ENCODE measurements around the gene EIF3L. TPM values are rescaled to one million over a fixed set of nuclear protein-coding genes. Genes with fewer than 3 reads are reported as not detected.

Gene EIF3L
- total RNA-seq, 1 donor from 2014 or later: 971 TPM

DNA sequence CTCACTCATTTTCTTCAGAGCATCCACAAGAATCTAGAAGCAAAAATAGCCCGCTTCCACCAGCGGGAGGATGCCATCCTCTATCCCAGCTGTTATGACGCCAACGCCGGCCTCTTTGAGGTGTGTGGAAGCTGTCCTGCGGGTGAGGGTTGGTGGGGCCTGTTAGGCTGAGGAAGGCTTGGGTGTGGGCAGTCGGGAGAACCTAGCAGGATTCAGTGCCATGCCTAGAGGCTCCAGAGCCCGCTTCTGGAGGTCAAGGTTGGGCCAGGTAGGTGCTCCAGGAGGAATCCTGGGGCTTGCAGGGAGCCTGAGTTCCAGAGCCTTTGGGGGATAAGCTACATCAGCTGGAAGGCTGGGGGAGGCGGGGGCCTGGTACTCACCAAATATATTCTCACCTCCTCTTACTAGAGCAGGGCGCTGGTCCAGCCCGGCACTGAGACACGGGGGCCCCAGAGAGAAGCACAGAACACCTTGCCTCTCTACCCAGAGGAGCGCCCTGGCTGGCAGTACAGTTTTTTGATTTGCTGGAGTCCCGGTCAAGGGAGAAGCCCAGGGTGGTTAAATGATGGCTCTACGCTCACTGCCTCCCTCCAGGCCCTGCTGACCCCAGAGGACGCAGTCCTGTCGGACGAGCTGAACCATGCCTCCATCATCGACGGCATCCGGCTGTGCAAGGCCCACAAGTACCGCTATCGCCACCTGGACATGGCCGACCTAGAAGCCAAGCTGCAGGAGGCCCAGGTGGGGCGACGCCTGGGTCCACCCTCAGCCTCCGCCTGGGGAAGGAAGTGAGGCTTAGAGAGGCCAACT, 36.1 kb upstream of the EIF3L start:
- Histone ChIP-seq H3K27ac (no peak overlapping the region), H4K20me1 (ENCODE audit: low read depth) (peaks cover 24% of the 10 kb centered on the region), H3K9ac (no peak overlapping the region), H3F3A (ENCODE audit: low read depth) (peaks cover 29% of the 10 kb centered on the region), H3K9me3 (ENCODE audit: low read depth) (no peaks in the 10 kb centered on the region), H3K36me3 (no peaks in the 10 kb centered on the region), H3K27me3 (peaks cover 15% of the 10 kb centered on the region), H3K79me2 (ENCODE audit: low read depth) (peaks cover 13% of the 10 kb centered on the region), H3K4me1 (peaks cover 13% of the 10 kb centered on the region), H2AFZ (replicated peaks) (no peak overlapping the region), H3K4me3 (no peak overlapping the region), H3K4me2 (no peak overlapping the region)
- Mint-ChIP-seq H3K36me3 (peaks cover 1% of the 10 kb centered on the region), H3K9me3 (no peaks in the 10 kb centered on the region), H3K4me3 (no peak overlapping the region), H3K27ac (no peak overlapping the region), H3K4me1 (peaks cover 12% of the 10 kb centered on the region), H3K27me3 (ENCODE audit: insufficient read depth, low read depth) (peaks cover 2% of the 10 kb centered on the region)
- DNase-seq (ENCODE audit: low spot score): no peak
- no peak for TF ChIP-seq EZH2phosphoT487 (IDR thresholded peaks at IDR 0.05)
- TF ChIP-seq, protein P1, sequence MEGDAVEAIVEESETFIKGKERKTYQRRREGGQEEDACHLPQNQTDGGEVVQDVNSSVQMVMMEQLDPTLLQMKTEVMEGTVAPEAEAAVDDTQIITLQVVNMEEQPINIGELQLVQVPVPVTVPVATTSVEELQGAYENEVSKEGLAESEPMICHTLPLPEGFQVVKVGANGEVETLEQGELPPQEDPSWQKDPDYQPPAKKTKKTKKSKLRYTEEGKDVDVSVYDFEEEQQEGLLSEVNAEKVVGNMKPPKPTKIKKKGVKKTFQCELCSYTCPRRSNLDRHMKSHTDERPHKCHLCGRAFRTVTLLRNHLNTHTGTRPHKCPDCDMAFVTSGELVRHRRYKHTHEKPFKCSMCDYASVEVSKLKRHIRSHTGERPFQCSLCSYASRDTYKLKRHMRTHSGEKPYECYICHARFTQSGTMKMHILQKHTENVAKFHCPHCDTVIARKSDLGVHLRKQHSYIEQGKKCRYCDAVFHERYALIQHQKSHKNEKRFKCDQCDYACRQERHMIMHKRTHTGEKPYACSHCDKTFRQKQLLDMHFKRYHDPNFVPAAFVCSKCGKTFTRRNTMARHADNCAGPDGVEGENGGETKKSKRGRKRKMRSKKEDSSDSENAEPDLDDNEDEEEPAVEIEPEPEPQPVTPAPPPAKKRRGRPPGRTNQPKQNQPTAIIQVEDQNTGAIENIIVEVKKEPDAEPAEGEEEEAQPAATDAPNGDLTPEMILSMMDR (IDR thresholded peaks at IDR 0.05): no peak
- no peak for TF ChIP-seq EZH2 (IDR thresholded peaks at IDR 0.05)

DNA sequence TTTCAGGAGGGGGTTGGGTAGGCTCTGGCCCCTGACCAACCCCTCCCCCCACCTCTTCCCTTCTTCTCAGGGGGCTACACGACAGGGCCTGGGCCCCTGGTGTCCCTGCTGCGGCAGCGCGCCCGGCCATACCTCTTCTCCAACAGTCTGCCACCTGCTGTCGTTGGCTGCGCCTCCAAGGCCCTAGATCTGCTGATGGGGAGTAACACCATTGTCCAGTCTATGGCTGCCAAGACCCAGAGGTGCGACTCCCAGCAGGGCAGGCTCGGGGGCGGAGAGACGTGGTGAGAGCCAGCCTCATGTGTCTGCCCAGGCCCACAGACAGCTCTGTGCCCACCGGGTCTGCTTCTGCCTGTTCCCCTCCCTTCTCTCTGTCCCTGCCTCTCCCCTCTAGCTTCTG, 33.6 kb upstream of the EIF3L start:
- no peak overlapping the region for H3K4me3 Mint-ChIP-seq
- peaks cover 1% of the 10 kb centered on the region for H3K36me3 Mint-ChIP-seq
- Histone ChIP-seq H3F3A (ENCODE audit: low read depth) (peaks cover 20% of the 10 kb centered on the region), H3K4me2 (no peak overlapping the region), H3K4me1 (peaks cover 14% of the 10 kb centered on the region), H3K36me3 (no peaks in the 10 kb centered on the region), H3K27ac (no peak overlapping the region), H4K20me1 (ENCODE audit: low read depth) (peaks cover 3% of the 10 kb centered on the region), H3K9me3 (ENCODE audit: low read depth) (no peaks in the 10 kb centered on the region), H2AFZ (replicated peaks) (no peak overlapping the region), H3K27me3 (peaks cover 30% of the 10 kb centered on the region), H3K9ac (no peak overlapping the region), H3K4me3 (no peak overlapping the region), H3K79me2 (ENCODE audit: low read depth) (no peaks in the 10 kb centered on the region)
- no peak for DNase-seq (ENCODE audit: low spot score)
- H3K4me1 Mint-ChIP-seq: peaks cover 17% of the 10 kb centered on the region
- peaks cover 9% of the 10 kb centered on the region for H3K27me3 Mint-ChIP-seq (ENCODE audit: insufficient read depth, low read depth)
- TF ChIP-seq, protein P1 (IDR thresholded peaks at IDR 0.05): no peak
- no peak for TF ChIP-seq EZH2phosphoT487 (IDR thresholded peaks at IDR 0.05)
- no peak for TF ChIP-seq EZH2 (IDR thresholded peaks at IDR 0.05)
- H3K9me3 Mint-ChIP-seq: no peaks in the 10 kb centered on the region
- no peak overlapping the region for H3K27ac Mint-ChIP-seq

DNA sequence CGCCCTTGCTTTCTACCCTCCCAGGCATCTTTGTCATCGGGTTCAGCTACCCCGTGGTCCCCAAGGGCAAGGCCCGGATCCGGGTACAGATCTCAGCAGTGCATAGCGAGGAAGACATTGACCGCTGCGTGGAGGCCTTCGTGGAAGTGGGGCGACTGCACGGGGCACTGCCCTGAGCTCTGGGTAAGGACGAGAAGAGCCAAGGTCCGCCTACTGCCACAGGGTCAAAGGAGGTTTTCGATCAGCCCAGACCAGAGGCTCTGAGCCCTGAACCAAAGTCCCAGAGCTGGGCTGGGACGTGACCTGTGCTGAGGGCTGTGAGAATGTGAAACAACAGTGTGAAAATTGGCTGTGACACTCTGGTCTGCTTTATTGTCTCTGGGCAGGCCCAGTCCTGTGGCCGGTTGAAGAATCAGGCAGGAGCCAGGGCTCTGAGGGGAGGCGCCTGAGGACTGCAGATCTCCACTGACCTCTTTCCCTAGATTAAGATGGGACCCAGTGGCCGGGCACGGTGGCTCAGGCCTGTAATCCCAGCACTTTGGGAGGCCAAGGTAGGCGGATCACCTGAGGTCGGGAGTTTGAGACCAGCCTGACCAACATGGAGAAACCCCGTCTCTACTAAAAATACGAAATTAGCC, 32.6 kb upstream of the EIF3L start:
- Histone ChIP-seq H3K79me2 (ENCODE audit: low read depth) (no peaks in the 10 kb centered on the region), H3K4me1 (peaks cover 14% of the 10 kb centered on the region), H3K27ac (no peak overlapping the region), H2AFZ (replicated peaks) (no peak overlapping the region), H3K4me3 (no peak overlapping the region), H3F3A (ENCODE audit: low read depth) (peaks cover 20% of the 10 kb centered on the region), H3K9ac (no peak overlapping the region), H3K36me3 (no peaks in the 10 kb centered on the region), H3K4me2 (no peak overlapping the region), H3K27me3 (peaks cover 39% of the 10 kb centered on the region), H4K20me1 (ENCODE audit: low read depth) (peaks cover 3% of the 10 kb centered on the region), H3K9me3 (ENCODE audit: low read depth) (no peaks in the 10 kb centered on the region)
- peaks cover 17% of the 10 kb centered on the region for H3K4me1 Mint-ChIP-seq
- H3K27me3 Mint-ChIP-seq (ENCODE audit: insufficient read depth, low read depth): peaks cover 13% of the 10 kb centered on the region
- peaks cover 1% of the 10 kb centered on the region for H3K36me3 Mint-ChIP-seq
- DNase-seq (ENCODE audit: low spot score): no peak
- no peaks in the 10 kb centered on the region for H3K9me3 Mint-ChIP-seq
- H3K4me3 Mint-ChIP-seq: no peak overlapping the region
- no peak for TF ChIP-seq EZH2 (IDR thresholded peaks at IDR 0.05)
- no peak for TF ChIP-seq EZH2phosphoT487 (IDR thresholded peaks at IDR 0.05)
- TF ChIP-seq, protein P1 (IDR thresholded peaks at IDR 0.05): no peak
- H3K27ac Mint-ChIP-seq: no peak overlapping the region
